GM12865 (cell line): ENCODE data around the gene TXNDC5.

Experiments used
- DNase-seq: peaks from one replicate; pipeline ENCODE4 v3.0.0; 2010; ENCODE audit warnings: low read depth
- H3K4me3 ChIP-seq: 2 replicates; pipeline ENCODE4 v1.5.1; 2011; ENCODE audit warnings: mild to moderate bottlenecking, low read depth, low read length, control low read depth
- TF ChIP-seq, protein P1 (sequence below): IDR thresholded peaks from 2 replicates; pipeline ENCODE4 v1.5.1; 2011; ENCODE audit warnings: low read length, control low read depth, low read depth, inconsistent platforms; ENCODE audit not compliant: insufficient read depth; ENCODE audit errors: missing control alignments

Gene TXNDC5

DNA sequence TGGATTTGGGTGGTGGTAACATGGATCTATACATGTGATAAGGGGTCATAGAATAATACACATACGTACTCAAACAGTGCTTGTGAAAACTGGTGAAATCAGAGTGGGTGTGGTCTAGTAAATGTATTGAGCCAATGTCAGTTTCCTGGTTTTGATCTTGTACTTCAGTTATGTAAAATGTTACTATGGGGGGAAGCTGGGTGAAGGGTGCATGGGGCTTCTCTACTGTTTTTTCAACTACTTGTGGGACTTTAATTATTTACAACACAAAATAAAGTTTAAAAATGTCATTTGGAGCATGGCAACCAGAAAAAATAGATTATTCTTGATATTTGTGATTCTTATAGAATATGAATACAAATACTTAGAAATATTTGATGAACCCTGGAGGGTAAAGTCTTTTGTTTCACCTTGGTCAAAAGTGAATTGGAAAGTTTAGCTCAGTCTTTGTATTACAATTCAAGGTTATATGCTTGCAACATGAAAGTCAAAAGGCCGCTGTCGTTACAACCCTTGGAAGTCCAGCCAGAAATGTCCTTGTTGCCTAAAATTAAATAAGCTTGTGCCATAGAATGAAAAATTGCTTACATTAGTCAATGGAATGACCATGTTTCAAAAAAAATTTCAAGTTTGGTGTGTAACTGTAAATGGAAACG lies 74.1 kb downstream of the TXNDC5 start:
- no peak overlapping the region for H3K4me3 ChIP-seq
- TF ChIP-seq, protein P1, sequence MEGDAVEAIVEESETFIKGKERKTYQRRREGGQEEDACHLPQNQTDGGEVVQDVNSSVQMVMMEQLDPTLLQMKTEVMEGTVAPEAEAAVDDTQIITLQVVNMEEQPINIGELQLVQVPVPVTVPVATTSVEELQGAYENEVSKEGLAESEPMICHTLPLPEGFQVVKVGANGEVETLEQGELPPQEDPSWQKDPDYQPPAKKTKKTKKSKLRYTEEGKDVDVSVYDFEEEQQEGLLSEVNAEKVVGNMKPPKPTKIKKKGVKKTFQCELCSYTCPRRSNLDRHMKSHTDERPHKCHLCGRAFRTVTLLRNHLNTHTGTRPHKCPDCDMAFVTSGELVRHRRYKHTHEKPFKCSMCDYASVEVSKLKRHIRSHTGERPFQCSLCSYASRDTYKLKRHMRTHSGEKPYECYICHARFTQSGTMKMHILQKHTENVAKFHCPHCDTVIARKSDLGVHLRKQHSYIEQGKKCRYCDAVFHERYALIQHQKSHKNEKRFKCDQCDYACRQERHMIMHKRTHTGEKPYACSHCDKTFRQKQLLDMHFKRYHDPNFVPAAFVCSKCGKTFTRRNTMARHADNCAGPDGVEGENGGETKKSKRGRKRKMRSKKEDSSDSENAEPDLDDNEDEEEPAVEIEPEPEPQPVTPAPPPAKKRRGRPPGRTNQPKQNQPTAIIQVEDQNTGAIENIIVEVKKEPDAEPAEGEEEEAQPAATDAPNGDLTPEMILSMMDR, result no peak
- DNase-seq, result no peak

DNA sequence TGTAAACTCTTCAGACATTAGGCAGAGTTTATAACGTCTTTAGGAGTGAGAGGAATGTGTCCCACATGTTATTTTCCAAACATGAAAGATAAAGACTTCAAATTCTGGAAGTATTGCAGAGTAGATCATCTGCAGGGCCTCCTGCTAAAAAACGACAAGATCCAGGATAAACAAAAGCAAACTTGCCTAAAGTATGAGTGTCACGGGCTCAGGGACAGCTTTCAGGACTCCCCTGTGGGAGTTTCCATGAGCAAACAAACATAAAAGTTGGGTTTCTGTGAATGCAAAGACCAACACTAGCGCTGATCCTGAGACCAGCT lies 76.9 kb downstream of the TXNDC5 start:
- TF ChIP-seq, protein P1, result no peak
- no peak for DNase-seq
- no peak overlapping the region for H3K4me3 ChIP-seq

DNA sequence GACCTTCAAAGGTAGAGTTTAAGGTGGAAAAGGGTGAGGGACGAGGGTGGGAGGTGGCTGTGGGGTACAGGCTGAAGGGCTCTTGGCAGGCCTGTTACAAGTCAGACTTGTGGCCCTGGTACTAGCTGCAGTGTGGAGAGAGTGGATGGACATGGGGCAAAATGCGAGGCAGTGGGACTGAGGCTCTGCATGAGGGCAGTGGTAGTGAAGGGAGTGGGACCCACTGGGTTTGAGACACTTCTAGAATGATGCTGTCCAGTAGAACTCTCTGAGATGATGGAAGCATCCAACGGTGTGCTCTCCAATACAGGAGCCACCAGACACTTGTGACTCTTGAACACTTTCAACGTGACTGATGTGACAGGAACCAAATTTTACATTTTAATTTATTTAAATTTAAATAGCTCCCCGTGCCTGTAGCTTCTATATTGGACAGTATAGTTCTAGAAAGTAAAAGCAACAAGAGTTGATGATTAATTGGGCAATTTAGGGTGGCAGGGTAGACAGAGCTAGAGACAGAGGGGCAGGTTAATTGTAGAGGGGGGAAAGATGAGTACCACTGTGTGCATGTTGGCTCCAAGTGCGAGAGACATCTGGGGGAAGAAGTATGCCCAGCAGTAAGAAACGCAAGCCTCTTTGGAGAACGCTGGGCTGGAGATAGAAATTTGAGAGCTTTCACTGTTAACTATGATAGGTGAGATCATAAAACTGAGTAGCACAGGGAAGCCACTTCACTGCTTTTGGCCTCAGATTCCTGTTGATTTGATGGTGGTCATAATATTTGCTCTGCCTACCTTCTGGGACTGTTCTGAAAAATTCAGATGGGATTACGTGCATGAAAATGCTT lies 77.5 kb downstream of the TXNDC5 start:
- DNase-seq, result no peak
- no peak overlapping the region for H3K4me3 ChIP-seq

More for the DNA sequence above, 77.5 kb downstream of the TXNDC5 start:
- TF ChIP-seq, protein P1, result no peak
